OCI-LY7 (cell line): ENCODE results near the gene CHCHD10.

ENCODE experiments used
- CTCF ChIP-seq: fragments of 200-600 bp; sonication (generic); conservative IDR thresholded peaks from 2 replicates; pipeline ENCODE4 v1.5.1; 2014; ENCODE audit warnings: mild to moderate bottlenecking, antibody characterized with exemption, low read length, moderate library complexity, mixed read lengths
- EZH2phosphoT487 ChIP-seq: fragments of 200-600 bp; sonication (generic); IDR thresholded peaks from 2 replicates; pipeline ENCODE4 v1.6.1; 2018; ENCODE audit warnings: low read depth, borderline replicate concordance, mild to moderate bottlenecking, mixed run types, antibody characterized with exemption, low read length, moderate library complexity, mixed read lengths

DNA sequence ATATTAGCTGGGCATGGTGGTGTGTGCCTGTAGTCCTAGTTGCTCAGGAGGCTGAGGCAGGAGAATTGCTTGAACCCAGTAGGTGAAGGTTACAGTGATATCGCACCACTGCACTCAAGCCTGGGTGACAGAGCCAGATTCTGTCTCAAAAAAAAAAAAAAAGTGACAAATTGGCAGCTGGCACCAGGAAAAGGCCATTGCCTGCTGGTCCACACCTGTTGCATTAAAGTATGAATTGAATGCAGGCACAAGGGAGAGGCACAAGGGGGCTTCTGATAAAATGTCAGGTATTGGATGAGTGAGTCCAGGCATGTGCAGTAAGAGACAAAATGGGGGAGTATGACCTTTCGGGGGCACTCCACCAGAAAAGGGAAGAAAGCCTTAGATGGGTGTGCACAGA is 45.0 kb downstream of the CHCHD10 start:
- TF ChIP-seq CTCF (no peak), EZH2phosphoT487 (no peak)
